Mucosa of rectum (tissue), 2 donors: ENCODE data around the gene CSNK1G3.
"Not testable (repeated sequence)": the region's sequence is repeated elsewhere in the genome, so short reads cannot be mapped to it uniquely, and the experiment has no call there.

Experiments
- H3K27ac ChIP-seq, 2 donors: one replicate each; pipeline ENCODE4 v1.7.0; 2013; ENCODE audit warnings: inconsistent platforms in 2 of 2, low read depth in 2 of 2, low read length in 2 of 2
- H3K27me3 ChIP-seq, 2 donors: one replicate each; pipeline ENCODE4 v1.7.0; 2013; ENCODE audit warnings: low read length in 2 of 2; ENCODE audit not compliant: control insufficient read depth in 2 of 2, insufficient read depth in 2 of 2
- H3K36me3 ChIP-seq, 2 donors: one replicate each; pipeline ENCODE4 v1.7.0; 2013; ENCODE audit warnings: low read length in 2 of 2; ENCODE audit not compliant: control insufficient read depth in 2 of 2, insufficient read depth in 2 of 2
- H3K4me1 ChIP-seq, 2 donors: one replicate each; pipeline ENCODE4 v1.7.0; 2013; ENCODE audit warnings: low read length in 2 of 2, mild to moderate bottlenecking in 1 of 2; ENCODE audit not compliant: control insufficient read depth in 2 of 2, insufficient read depth in 2 of 2
- H3K4me3 ChIP-seq, 2 donors: one replicate each; pipeline ENCODE4 v1.7.0; 2013; ENCODE audit warnings: low read length in 2 of 2
- H3K9ac ChIP-seq, 2 donors: one replicate each; pipeline ENCODE4 v1.7.0; 2013; ENCODE audit warnings: low read length in 2 of 2, low read depth in 1 of 2, mild to moderate bottlenecking in 1 of 2
- H3K9me3 ChIP-seq, 2 donors: one replicate each; pipeline ENCODE4 v1.7.0; 2013; ENCODE audit warnings: low read length in 2 of 2; ENCODE audit not compliant: control insufficient read depth in 2 of 2
- donor health status: healthy.
- donor health status: Normal muscosa, but diverticular disease.

The CSNK1G3 gene

DNA sequence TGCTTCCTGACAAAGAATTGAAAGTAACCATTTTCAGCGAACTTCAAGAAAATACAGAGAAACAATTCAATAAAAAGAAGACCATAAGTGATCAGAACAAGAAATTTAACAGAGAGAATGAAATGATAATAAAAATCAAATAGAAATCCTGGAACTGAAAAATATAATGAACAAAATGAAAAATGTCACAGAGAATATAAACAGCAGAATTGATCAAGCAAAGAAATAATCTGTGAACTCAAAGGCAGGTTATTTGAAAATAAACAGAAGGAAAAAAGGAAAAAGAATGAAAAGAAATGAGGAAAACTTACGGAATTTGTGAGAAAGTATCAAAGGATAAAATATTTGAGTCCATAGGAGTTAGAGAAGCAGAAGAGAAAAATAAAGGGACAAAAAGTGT is 114.1 kb downstream of the CSNK1G3 start:
- Histone ChIP-seq H3K27ac (no peak overlapping the region), H3K4me1 (no peaks in the 10 kb centered on the region), H3K4me3 (no peak overlapping the region), H3K36me3 (no peaks in the 10 kb centered on the region), H3K27me3 (no peaks in the 10 kb centered on the region), H3K9ac (no peak overlapping the region), H3K9me3 (peaks cover 2 to 8% of the 10 kb centered on the region in 2 donors)

DNA sequence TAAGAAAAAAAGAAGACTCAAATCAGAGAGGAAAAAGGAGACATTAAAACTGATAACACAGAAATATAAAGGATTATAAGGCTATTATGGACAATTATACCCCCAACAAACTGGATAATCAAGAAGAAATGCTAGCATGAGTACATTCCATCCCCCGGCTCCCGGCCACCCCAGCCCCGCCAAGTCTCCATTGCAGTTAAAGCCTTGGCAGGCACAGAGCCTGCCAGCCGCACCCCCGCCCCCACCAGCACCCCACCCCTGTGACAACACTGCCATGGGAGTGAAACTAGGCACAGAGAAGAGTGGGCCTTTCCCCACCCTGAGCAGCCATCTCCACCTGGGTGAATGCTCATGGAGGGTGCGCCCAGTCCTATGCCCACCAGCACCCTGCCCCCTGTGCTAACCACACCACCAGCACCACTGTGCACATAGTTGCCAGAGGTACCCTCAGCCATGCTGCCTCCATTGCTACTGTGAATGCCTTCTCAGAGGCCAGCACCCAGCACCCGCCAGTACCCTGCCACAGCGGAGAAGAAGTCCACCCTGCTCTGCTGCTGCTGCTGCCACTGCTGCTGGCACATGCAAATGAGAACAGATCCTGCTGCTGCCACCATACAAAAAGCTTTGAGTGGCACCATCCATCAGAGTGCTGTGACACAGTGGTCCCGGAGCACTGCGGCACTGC is 117.0 kb downstream of the CSNK1G3 start:
- H3K9ac ChIP-seq, result no peak overlapping the region
- no peak overlapping the region for H3K4me3 ChIP-seq
- H3K27ac ChIP-seq, result no peak overlapping the region
- no peaks in the 10 kb centered on the region for H3K27me3 ChIP-seq
- peaks cover 2 to 8% of the 10 kb centered on the region in 2 donors for H3K9me3 ChIP-seq
- no peaks in the 10 kb centered on the region for H3K4me1 ChIP-seq
- H3K36me3 ChIP-seq, result no peaks in the 10 kb centered on the region

DNA sequence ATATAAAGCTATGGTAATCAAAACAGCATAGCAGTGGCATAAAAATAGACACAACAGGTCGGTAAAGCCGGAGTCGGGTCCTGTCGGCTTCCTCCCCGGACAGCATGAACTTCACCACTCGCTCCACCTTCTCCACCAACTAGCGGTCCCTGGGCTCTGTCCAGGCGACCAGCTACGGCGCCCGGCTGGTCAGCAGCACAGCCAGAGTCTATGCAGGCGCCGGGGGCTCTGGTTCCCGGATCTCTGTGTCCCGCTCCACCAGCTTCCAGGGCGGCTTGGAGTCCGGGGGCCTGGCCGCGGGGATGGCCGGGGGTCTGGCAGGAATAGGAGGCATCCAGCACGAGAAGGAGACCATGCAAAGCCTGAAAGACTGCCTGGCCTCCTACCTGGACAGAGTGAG is 124.0 kb downstream of the CSNK1G3 start:
- no peak overlapping the region for H3K4me3 ChIP-seq

DNA sequence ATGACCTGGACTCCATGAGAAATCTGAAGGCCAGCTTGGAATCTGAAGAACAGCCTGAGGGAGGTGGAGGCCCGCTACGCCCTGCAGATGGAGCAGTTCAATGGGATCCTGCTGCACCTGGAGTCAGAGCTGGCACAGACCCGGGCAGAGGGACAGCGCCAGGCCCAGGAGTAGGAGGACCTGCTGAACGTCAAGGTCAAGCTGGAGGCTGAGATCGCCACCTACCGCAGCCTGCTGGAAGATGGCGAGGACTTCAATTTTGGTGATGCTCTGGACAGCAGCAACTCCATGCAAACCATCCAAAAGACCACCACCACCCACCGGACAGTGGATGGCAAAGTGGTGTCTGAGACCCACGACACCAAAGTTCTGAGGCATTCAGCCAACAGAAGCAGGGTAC is 125.1 kb downstream of the CSNK1G3 start:
- not testable (repeated sequence) for H3K9me3 ChIP-seq, H3K27ac ChIP-seq, H3K27me3 ChIP-seq, H3K36me3 ChIP-seq, H3K9ac ChIP-seq, H3K4me1 ChIP-seq, H3K4me3 ChIP-seq

More for the DNA sequence above, 124.0 kb downstream of the CSNK1G3 start:
- Histone ChIP-seq H3K27me3 (no peaks in the 10 kb centered on the region), H3K27ac (no peak overlapping the region), H3K4me1 (no peaks in the 10 kb centered on the region), H3K9ac (no peak overlapping the region), H3K36me3 (no peaks in the 10 kb centered on the region), H3K9me3 (no peaks in the 10 kb centered on the region)

DNA sequence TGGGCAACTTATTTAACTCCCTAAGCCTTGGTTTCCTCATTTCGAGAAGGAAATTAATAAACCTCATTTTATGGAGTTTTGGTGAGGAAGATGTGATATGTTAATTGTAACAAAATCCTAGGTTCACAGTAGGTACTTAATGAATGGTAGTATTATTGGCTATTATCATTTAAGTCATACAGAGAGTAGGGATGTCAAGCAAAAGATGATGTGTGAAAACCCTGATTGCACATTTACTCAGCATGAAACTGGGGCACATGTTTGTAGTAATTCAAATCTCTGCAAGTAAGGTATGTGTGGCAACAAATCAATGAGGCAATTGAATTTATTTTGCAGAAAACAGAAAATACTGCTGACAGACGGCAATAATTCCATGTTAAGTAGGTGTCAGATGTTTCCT is 127.3 kb downstream of the CSNK1G3 start:
- Histone ChIP-seq H3K9ac (no peak overlapping the region), H3K27me3 (no peaks in the 10 kb centered on the region), H3K9me3 (no peaks in the 10 kb centered on the region), H3K27ac (no peak overlapping the region), H3K4me3 (no peak overlapping the region), H3K36me3 (no peaks in the 10 kb centered on the region), H3K4me1 (no peaks in the 10 kb centered on the region)

DNA sequence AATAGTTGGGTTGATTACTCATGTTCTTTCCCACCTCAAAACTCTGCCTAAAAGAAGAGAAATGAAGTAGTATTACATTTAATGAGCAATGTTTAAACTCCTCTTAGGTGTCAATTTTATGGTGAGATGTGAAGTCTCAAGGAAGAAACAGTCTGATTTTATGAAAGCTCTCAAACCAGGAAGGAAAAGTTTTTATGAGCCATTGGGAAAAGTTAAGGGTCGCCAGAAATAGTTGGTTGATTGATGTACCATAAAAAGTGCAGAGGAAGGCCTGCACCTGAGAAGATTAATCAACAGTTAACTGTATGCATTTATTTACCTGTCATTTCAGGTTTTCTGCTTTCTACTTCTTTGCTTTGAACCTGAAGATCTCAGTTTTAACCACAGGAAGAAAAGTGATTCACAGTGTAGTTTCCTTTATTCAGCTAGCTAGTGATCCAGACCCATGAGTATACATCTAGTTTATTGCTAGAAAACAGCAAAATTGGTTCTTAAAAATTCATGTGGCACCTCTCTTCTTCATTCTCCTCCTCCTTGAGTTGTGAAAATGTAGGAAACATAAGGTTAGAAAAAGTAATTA is 133.1 kb downstream of the CSNK1G3 start:
- no peaks in the 10 kb centered on the region for H3K4me1 ChIP-seq
- H3K4me3 ChIP-seq, result no peak overlapping the region
- H3K36me3 ChIP-seq, result no peaks in the 10 kb centered on the region
- no peak overlapping the region for H3K27ac ChIP-seq
- H3K9ac ChIP-seq, result no peak overlapping the region
- H3K27me3 ChIP-seq, result no peaks in the 10 kb centered on the region
- no peaks in the 10 kb centered on the region for H3K9me3 ChIP-seq

DNA sequence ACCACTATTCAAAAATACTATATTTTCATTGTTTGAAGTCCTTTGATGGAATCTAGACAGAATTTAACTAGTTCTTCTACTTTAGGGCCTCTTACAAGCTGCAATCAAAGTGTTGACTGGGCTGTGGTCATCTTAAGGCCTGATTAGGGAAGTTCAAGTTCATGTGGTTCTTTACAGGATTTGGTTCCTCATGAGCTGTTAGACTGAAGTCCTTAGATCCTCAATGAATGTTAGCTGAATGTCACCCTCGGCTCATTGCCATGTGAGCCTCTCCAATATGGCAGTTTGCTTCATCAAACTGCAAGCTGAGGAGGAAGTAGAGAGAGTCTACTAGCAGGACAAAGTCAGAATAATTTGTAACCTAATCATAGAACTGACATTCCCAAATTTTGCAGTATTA is 135.1 kb downstream of the CSNK1G3 start:
- no peak overlapping the region for H3K9ac ChIP-seq
- no peaks in the 10 kb centered on the region for H3K9me3 ChIP-seq
- no peak overlapping the region for H3K27ac ChIP-seq
- no peaks in the 10 kb centered on the region for H3K27me3 ChIP-seq
- no peaks in the 10 kb centered on the region for H3K36me3 ChIP-seq
- H3K4me1 ChIP-seq, result no peaks in the 10 kb centered on the region
- H3K4me3 ChIP-seq, result no peak overlapping the region

DNA sequence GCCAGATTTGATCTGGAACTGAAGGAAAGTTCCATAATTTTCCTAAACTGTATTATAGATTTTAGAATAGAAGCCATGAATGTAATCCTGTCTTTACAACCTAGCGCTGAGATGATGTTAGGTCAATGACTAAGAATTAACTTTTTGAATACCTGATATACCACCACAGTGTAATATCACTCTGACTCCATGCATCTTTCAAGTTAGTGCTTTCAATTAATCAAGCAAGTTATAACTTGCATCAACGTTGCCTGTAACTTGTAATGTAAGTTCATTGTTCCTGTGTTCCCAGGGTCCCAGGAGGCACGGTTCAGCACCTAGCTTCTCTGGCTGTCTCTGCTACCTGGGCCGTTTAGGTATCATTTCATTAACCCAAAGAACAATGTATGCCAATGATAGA is 139.3 kb downstream of the CSNK1G3 start:
- H3K4me3 ChIP-seq, result no peak overlapping the region
- H3K27me3 ChIP-seq, result no peaks in the 10 kb centered on the region
- H3K36me3 ChIP-seq, result no peaks in the 10 kb centered on the region

DNA sequence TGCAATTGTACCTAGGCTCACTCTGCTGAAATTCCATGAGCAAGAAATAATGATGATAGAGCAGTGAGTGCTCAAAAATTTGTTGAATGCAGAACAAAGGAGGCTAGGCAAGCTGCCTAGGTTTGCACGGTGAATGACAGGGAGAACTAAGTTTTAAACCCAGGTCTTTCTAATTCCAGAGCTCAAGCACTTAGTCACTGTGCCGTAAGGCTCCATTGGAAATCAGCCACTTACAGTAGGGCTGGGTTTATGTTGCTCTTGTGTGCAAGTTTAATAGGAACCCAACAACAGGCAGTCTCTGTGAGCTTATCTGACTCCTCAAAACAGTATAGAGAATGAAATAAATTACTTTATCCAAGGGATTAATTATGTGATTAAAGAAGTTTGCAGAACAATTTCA is 147.0 kb downstream of the CSNK1G3 start:
- Histone ChIP-seq H3K4me3 (no peak overlapping the region), H3K9me3 (no peaks in the 10 kb centered on the region), H3K9ac (no peak overlapping the region), H3K36me3 (no peaks in the 10 kb centered on the region), H3K4me1 (no peaks in the 10 kb centered on the region), H3K27me3 (no peaks in the 10 kb centered on the region), H3K27ac (no peak overlapping the region)

More for the DNA sequence above, 139.3 kb downstream of the CSNK1G3 start:
- Histone ChIP-seq H3K4me1 (no peaks in the 10 kb centered on the region), H3K9ac (no peak overlapping the region), H3K9me3 (no peaks in the 10 kb centered on the region), H3K27ac (no peak overlapping the region)

DNA sequence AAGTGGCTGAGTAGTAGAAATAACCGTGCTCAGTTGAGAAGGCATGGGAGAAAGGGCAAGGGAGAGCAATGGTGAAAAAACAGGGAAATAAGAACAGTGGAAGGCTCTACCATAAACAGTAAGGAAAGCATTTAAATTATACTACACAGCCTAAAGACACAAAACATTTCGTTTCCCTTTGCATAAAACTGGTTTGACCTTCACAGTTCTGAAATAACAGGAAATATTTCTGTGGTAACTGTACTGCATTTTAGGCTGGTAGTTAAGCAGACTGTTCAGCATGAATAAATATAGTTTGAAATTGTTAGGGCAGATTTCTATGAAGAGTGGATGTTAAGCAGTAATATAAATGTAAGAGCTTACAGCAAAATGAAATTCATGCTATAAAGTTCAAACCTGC is 147.5 kb downstream of the CSNK1G3 start:
- no peaks in the 10 kb centered on the region for H3K27me3 ChIP-seq
- H3K9ac ChIP-seq, result no peak overlapping the region
- no peak overlapping the region for H3K4me3 ChIP-seq
- no peaks in the 10 kb centered on the region for H3K36me3 ChIP-seq
- no peaks in the 10 kb centered on the region for H3K9me3 ChIP-seq
- H3K4me1 ChIP-seq, result no peaks in the 10 kb centered on the region
- no peak overlapping the region for H3K27ac ChIP-seq
